AG04450 (cell line): ENCODE results near the gene CRISP3. TPM values are rescaled to one million over a fixed set of nuclear protein-coding genes. Genes with fewer than 3 reads are reported as not detected.

Source experiments
- CTCF ChIA-PET: fragments of 300-600, 350-600 bp; formaldehyde crosslinking; extraction: SDS; loops from one replicate; lab custom pipeline; 2022; ENCODE audit warnings: antibody characterized with exemption, inconsistent platforms; lab: Charles Lee
- POLR2A ChIA-PET: fragments of 350-600 bp; formaldehyde crosslinking; extraction: SDS; loops from one replicate; lab custom pipeline; 2021; ENCODE audit warnings: antibody characterized with exemption, inconsistent platforms; lab: Yijun Ruan, JAX
- DNase-seq: peaks from one replicate; pipeline ENCODE4 v3.0.0-alpha.2; 2011; ENCODE audit warnings: low read depth, low spot score
- H3K27ac ChIP-seq: one replicate; pipeline ENCODE4 v1.5.1; 2012; ENCODE audit warnings: low read depth, low read length, control low read depth
- H3K27me3 ChIP-seq: one replicate; pipeline ENCODE4 v1.6.0; 2012; ENCODE audit warnings: low read length; ENCODE audit not compliant: control insufficient read depth, insufficient read depth
- H3K4me3 ChIP-seq: 2 replicates; pipeline ENCODE4 v1.5.1; 2011; ENCODE audit warnings: mild to moderate bottlenecking, low read depth, low read length, control low read depth
- H3K9me3 ChIP-seq: 2 replicates; pipeline ENCODE4 v1.5.1; 2012; ENCODE audit warnings: low read length; ENCODE audit not compliant: control insufficient read depth, insufficient read depth
- polyA plus RNA-seq: library from polyadenylated mRNA; depleted of rRNA; stranded (reverse); fragments of >200 nt; gene quantifications from 2 replicates; pipeline ENCODE4 v1.2.3, GENCODE V29; 2011
- TF ChIP-seq, protein P1 (sequence below): IDR thresholded peaks from 2 replicates; pipeline ENCODE4 v1.5.1; 2011; ENCODE audit warnings: low read depth, low read length, control low read depth, inconsistent platforms

CRISP3 gene
- polyA plus RNA-seq, 1 experiment: not detected

DNA sequence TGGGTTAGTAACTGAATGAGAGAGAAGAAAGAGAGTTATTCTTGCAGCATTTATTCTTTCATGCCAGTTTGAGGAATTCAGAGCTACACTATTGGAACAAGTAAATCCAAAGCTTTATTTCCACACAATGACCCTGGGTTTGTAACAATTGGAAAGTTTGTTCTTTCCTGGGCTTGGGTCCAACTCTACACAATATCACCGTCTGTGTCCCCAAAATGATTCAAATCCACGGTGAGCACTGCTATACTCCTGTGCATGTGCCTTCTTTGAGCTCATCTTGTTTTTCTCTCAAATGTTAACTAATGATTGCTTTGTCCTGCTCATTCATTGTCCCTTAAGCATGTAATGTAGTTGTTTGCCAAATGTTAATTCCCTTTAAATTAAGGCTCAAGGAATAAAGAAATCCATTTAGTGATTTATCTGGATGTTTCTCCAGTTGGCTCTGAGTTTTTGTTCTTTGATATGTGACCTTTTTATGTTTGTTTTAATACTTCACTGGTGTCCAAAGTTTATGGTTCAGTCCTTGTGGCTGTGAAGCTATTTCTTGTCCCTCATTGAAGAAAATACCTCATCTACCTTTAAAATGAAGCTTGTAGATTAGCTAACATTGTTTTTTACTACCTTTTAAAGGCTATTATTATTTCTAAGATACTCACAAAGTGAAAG, 20.5 kb upstream of the CRISP3 start:
- no peak overlapping the region for H3K27ac ChIP-seq
- H3K4me3 ChIP-seq: no peak overlapping the region
- POLR2A ChIA-PET: no interaction called here
- DNase-seq: no peak
- H3K9me3 ChIP-seq: no peaks in the 10 kb centered on the region
- CTCF ChIA-PET: interaction anchor here (0.5 kb wide), 1 partner anchor 142 kb away, joined by 3 read pairs; no protein-coding TSS in a partner anchor
- no peaks in the 10 kb centered on the region for H3K27me3 ChIP-seq
- TF ChIP-seq, protein P1, sequence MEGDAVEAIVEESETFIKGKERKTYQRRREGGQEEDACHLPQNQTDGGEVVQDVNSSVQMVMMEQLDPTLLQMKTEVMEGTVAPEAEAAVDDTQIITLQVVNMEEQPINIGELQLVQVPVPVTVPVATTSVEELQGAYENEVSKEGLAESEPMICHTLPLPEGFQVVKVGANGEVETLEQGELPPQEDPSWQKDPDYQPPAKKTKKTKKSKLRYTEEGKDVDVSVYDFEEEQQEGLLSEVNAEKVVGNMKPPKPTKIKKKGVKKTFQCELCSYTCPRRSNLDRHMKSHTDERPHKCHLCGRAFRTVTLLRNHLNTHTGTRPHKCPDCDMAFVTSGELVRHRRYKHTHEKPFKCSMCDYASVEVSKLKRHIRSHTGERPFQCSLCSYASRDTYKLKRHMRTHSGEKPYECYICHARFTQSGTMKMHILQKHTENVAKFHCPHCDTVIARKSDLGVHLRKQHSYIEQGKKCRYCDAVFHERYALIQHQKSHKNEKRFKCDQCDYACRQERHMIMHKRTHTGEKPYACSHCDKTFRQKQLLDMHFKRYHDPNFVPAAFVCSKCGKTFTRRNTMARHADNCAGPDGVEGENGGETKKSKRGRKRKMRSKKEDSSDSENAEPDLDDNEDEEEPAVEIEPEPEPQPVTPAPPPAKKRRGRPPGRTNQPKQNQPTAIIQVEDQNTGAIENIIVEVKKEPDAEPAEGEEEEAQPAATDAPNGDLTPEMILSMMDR: no peak

DNA sequence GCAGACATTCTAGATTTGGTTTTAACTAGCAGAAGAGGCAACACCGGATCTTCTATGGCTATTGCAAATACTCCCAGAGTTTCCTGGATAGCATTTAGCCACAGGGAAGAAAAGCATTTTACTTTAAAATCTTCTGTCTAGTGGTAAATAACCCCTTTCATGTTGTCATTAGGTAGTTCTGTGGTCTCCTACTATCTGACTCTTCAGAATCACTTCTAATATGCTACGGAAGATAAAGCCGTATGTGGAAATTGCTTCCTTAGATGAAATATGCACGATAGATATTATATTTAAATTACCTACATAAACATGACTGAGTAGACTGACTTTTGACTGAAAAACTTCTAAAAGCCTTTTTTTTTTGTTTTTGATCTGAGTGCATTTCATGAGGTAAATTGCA, 759 bp downstream of the CRISP3 start:
- POLR2A ChIA-PET: no interaction called here
- Histone ChIP-seq H3K27me3 (no peaks in the 10 kb centered on the region), H3K9me3 (no peaks in the 10 kb centered on the region)

DNA sequence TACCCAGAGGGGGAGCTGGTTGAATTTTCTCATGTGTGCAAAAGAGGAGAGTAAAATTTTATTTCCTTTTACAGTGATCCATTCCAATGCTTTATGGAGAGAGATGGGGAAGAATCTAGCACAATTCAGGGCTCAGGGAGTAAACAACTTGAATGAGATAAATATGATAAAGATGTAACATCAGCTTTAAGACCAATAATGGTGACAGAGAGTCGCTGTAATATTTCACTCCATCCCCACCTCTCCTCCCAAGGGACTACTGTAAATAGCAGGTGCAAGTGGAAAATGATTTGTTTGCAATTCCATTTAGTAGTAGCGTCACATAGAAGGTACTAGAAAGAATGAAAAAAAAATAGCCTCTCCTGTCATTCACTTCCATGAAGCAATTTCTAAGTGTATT, 4.8 kb downstream of the CRISP3 start:
- no peak for DNase-seq
- CTCF ChIA-PET: no interaction called here
- H3K27me3 ChIP-seq: no peaks in the 10 kb centered on the region
- POLR2A ChIA-PET: no interaction called here
- H3K9me3 ChIP-seq: no peaks in the 10 kb centered on the region
- TF ChIP-seq, protein P1: no peak
- H3K27ac ChIP-seq: no peak overlapping the region
- H3K4me3 ChIP-seq: no peak overlapping the region

More for the DNA sequence above, 759 bp downstream of the CRISP3 start:
- CTCF ChIA-PET: no interaction called here
- no peak overlapping the region for H3K27ac ChIP-seq
- H3K4me3 ChIP-seq: no peak overlapping the region
- TF ChIP-seq, protein P1: no peak
- DNase-seq: no peak

DNA sequence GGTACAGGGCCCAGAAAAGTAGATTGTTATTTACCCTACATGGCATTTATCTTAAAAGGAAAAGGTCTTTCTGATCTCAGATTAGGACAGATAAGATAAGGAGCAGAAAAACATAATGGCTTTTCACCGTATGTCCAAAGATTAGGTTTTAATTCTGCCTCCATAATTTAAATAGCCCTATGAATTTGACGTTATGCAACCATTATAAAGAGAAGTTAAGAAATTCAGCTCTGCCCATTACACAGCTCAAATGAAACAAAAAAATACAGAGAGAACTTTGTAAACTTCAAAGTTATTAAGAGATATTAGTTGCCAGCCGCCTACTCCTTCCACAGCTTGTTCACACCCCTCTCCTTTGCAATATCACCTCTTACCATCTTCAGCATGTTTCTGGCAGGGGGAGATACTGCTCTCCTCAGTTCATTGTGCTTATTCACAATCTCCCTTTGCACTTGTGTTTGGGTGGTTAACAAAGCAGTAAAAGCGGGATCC, 8.1 kb downstream of the CRISP3 start:
- DNase-seq: no peak
- Histone ChIP-seq H3K27me3 (no peaks in the 10 kb centered on the region), H3K27ac (no peak overlapping the region), H3K9me3 (no peaks in the 10 kb centered on the region), H3K4me3 (no peak overlapping the region)
- ChIA-PET POLR2A (no interaction called here), CTCF (no interaction called here)
- TF ChIP-seq, protein P1: no peak

DNA sequence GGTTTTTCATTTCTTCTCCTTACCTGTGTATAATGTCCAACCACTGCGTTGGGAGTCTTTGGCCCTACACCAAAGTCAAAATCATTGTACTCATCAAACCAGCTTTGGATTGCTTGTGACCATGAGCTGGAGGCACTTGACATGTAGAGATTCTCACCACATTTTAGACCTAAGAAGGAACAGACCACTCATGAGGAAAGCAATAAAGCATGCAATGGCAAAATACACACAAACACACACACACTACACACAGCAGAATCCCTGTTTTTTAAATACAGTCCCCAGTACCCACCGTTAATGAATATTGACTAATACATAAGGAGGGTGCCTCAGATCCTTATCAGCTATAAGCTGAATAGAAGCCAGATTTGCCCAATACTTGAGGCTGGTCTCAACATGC, 10.5 kb downstream of the CRISP3 start:
- DNase-seq: no peak
- TF ChIP-seq, protein P1: no peak
- ChIA-PET CTCF (no interaction called here), POLR2A (no interaction called here)
- no peak overlapping the region for H3K4me3 ChIP-seq
- H3K9me3 ChIP-seq: no peaks in the 10 kb centered on the region
- no peaks in the 10 kb centered on the region for H3K27me3 ChIP-seq
- H3K27ac ChIP-seq: no peak overlapping the region
